GM10266 (cell line): ENCODE data around the gene TRMT6.

ENCODE experiments used
- DNase-seq: peaks from one replicate; pipeline ENCODE4 v3.0.0; 2012; ENCODE audit errors: extremely low spot score
- CTCF ChIP-seq: IDR thresholded peaks from 2 replicates; pipeline ENCODE4 v1.5.1; 2012; ENCODE audit warnings: mild to moderate bottlenecking, low read depth; ENCODE audit not compliant: control insufficient read depth, insufficient read depth; ENCODE audit errors: missing control alignments

The TRMT6 gene

GRCh38 chr20:5973971-5974370 lies 23.6 kb upstream of the TRMT6 start:
- DNase-seq, result no peak
- TF ChIP-seq CTCF, result no peak

- no peak for DNase-seq
- no peak for TF ChIP-seq CTCF
Observed at GRCh38 chr20:5973172-5973571, 22.8 kb upstream of the TRMT6 start.

GRCh38 chr20:5971203-5971602 lies 20.9 kb upstream of the TRMT6 start:
- no peak for TF ChIP-seq CTCF
- no peak for DNase-seq

- no peak for TF ChIP-seq CTCF
- no peak for DNase-seq
Observed at GRCh38 chr20:5970381-5970780, 20.0 kb upstream of the TRMT6 start.

GRCh38 chr20:5969940-5970339 lies 19.6 kb upstream of the TRMT6 start:
- DNase-seq, result no peak
- no peak for TF ChIP-seq CTCF

- no peak for DNase-seq
- no peak for TF ChIP-seq CTCF
Observed at GRCh38 chr20:5969348-5969935, 19.1 kb upstream of the TRMT6 start.

GRCh38 chr20:5968462-5968861 lies 18.1 kb upstream of the TRMT6 start:
- no peak for DNase-seq

More at GRCh38 chr20:5968462-5968861, 18.1 kb upstream of the TRMT6 start:
- TF ChIP-seq CTCF, result no peak
